HG03432 (cell line): ENCODE data around the gene LGALS9B.
"Not testable (repeated sequence)": the region's sequence is repeated elsewhere in the genome, so short reads cannot be mapped to it uniquely, and the experiment has no call there.

Experiments
- ATAC-seq: cut with Tn5 transposase; IDR thresholded peaks from one replicate; pipeline ENCODE4 v1.9.1; 2021; ENCODE audit warnings: mild to moderate bottlenecking, moderate library complexity; ENCODE audit not compliant: unreplicated experiment

The LGALS9B gene

DNA sequence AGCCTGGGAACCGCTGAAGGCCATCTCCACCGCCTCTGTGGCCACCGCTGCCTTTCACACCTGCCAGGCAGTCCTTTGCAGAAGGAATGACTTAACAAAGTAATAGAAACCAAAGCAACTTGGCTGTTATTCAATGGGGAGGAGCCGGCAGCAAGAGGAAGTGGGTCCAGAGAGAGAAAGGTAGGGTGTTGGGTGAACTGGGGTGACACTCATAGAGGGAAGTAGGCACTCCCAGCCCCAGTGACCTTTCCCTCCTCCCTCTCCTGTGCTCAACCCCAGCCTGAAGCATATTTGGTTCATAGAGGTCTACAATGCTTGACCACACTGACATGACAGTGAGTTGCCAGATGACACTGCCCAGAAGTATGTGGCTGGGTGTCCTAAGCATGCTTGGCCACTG lies at the start of gene LGALS9B:
Gene LGALS9B (minus strand): TSS at position 93 of the 400 bp plus-strand sequence. CDS start 69 bp downstream, at position 24.
- ATAC-seq, result peak; percentile 78

- ATAC-seq, result not testable (repeated sequence)
These were observed 49.6 kb upstream of the LGALS9B start for GRCh38 chr17:20516986-20517385.

DNA sequence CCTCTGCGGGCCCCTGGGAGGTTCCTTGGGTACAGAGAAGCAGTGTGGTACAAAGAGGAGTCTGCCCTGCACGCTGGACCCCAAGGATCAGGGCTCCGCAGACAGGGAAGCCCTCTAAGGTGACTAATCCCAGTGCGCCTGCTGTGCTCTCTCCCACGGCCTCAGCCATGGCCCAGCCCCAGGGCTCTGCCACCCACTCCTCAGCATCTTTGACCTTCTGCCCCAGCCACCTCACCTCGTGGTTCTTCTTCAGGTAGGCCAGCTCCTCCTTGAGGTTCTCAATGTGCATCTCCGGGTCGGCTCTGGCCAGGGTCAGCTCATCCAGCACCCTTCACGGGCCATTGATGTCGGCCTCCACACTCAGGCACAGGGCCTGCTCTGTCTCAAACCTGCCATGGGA lies 47.8 kb upstream of the LGALS9B start:
- ATAC-seq, result not testable (repeated sequence)

DNA sequence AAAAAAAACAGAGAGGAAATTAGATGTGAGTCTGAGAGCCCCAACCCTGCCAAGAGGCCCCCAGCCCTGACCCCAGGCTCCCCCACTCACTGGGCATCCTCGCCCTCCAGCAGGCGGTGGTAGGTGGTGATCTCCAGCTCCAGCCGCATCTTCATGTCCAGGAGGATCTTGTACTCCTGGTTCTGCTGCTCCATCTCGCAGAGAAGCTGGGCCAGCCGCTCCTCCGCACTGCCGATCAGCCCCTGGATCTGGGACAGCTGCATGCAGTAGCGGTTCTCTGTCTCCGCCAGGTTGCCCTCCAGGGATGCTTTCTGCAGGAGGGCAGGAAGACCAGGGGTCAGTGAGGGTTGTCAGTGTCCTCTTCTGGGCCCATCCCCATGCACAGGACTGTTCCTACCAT lies 46.2 kb upstream of the LGALS9B start:
- ATAC-seq, result not testable (repeated sequence)

GRCh38 chr17:20512378-20512777 lies 45.0 kb upstream of the LGALS9B start:
- not testable (repeated sequence) for ATAC-seq

- ATAC-seq, result not testable (repeated sequence)
These were observed 44.4 kb upstream of the LGALS9B start for GRCh38 chr17:20511778-20512177.

GRCh38 chr17:20505333-20505732 lies 38.0 kb upstream of the LGALS9B start:
- ATAC-seq, result not testable (repeated sequence)

DNA sequence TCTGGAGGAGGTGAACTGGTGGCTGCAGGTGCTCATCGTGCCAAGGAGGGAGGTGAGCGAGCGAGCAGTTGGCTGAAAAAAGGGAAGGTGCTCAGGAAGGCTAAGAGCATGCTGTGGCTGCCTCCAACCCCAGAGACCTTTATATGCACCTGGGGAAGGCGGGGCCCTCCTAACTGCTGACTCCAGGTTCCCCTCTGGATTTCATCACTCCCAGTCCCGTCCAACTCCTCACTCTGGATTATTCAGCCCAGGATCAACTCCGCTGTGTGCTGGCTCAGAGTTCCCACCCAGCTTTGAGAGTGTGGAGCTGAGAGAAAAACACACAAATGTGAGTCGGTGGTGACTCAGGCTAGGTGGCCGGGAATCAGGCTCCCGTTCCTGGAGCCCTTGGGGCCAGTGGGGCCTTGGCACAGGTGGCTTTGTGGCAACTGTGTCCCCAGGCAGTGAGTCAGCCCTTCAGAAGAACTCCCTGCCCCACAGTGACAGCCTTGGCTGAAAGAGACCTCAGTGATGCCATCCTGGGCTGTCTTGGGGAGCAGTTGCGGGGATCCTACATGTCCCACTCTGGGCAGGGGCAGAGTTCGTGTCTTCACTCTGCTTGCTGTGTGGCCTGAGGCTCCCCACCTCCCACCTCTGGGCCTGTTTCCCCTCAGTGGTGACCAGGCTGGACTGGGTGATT lies 37.2 kb upstream of the LGALS9B start:
- ATAC-seq, result not testable (repeated sequence)

- ATAC-seq, result not testable (repeated sequence)
These were observed 34.6 kb upstream of the LGALS9B start for GRCh38 chr17:20501896-20502295.

- not testable (repeated sequence) for ATAC-seq
These were observed 33.0 kb upstream of the LGALS9B start for GRCh38 chr17:20500346-20500745.

- not testable (repeated sequence) for ATAC-seq
These were observed 28.1 kb upstream of the LGALS9B start for GRCh38 chr17:20495420-20495819.

DNA sequence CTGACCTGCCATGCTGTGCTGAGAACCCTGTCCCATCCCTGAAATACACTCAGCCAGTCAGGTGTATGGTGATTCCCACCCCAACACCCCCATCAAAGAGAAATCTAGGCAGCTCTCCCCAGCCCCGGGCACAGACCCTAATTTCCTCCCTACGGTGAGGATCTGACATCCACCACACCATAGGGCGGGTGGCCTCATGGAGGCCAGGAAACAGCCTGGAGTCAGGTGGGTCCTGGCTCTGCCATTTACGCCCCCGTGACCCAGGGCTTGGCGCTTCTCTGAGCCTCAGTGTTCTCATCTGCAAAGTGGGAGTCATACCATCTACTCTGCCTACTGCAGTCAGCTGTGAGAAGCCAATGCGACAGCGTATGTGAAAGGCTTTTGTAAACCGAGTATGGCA lies 27.4 kb upstream of the LGALS9B start:
- not testable (repeated sequence) for ATAC-seq

DNA sequence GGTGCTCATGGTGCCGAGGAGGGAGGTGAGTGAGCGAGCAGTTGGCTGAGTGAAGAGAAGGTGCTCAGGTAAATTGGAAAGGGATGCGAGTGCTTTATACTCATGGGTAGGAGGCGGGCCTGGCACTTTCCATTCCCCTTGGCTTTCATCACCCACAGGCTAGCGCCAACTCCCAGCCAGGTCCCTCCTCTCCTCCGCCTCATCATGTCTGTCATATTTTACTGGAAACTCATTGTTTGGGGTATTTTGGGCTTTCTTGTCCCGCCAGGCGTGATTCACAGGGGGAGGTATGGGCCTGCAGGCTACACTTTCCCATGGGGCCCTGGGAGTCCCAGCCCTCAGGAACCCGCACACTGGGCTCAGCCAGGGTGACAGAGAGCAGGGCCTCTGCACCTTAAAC lies 26.8 kb upstream of the LGALS9B start:
- not testable (repeated sequence) for ATAC-seq

GRCh38 chr17:20492971-20493370 lies 25.6 kb upstream of the LGALS9B start:
- not testable (repeated sequence) for ATAC-seq

- ATAC-seq, result not testable (repeated sequence)
These were observed 24.8 kb upstream of the LGALS9B start for GRCh38 chr17:20492099-20492498.

DNA sequence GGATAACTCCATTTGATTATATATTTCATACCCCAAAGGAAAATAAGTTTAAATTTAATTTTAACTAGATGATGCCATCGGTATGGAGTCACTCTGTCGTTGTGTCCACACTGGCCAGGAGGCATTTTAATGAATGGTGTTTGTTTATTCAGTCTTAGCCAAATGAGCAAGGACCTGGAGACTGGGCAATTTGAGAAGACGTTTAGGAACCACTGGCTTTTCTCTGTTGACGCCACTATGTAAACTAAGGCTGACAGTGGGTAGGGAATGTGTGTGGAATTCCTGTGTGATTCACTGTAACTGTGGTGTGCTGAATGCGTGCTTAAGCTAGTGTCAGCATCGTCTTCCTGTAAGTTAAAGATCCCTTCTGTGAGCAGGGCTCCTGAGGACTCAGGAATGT lies 17.6 kb upstream of the LGALS9B start:
- not testable (repeated sequence) for ATAC-seq

- ATAC-seq, result not testable (repeated sequence)
These were observed 12.7 kb upstream of the LGALS9B start for GRCh38 chr17:20479889-20480591.

- not testable (repeated sequence) for ATAC-seq
These were observed 10.2 kb upstream of the LGALS9B start for GRCh38 chr17:20477398-20478071.

- not testable (repeated sequence) for ATAC-seq
These were observed 7.9 kb upstream of the LGALS9B start for GRCh38 chr17:20475137-20475831.

DNA sequence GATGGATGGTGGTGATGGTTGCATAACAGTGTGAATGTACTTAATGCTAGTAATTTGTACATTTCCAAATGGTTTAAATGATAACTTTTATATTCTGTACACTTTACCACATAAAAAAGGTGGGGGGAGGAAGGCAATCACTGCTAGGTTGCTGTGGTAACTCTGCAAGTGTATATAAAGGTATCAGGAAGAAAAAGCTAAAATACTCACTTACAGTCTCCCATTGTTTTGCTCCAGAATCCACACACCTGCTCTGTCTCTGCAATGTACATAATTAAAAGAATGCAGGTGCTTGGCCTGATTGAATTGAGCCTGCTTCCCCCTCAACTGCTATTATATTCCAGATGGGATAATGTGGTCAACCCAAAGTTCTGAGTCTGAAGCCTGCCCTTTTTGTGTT lies 6.7 kb upstream of the LGALS9B start:
- not testable (repeated sequence) for ATAC-seq

DNA sequence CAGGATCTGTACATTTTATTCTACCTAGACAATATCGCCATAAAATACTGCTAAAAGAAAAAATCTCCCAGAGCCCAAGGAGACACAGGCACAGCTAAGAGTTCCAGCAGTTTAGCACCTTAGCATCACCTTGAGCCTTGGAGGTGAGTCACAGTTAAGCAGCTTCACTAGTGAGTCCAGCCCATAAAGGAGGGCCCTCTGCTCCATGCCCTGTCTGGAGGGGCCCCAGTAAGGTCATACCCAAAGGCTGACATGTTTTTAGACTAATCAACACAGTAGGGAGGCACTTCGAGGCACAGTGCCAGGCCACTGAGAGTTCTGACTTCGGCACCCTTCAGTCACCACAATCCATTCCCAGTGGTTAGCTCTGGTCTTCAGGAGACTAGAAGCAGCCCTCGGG lies 2.6 kb upstream of the LGALS9B start:
- ATAC-seq, result not testable (repeated sequence)
